ENCODE data around the gene MET. TPM values are rescaled to one million over a fixed set of nuclear protein-coding genes. Genes with fewer than 3 reads are reported as not detected.

MET gene
- total RNA-seq, 1 donor from 2014 or later, result 161 TPM

- no peaks in the 10 kb centered on the region for H3K27me3 ChIP-seq (ENCODE audit: control insufficient read depth, insufficient read depth, low read length)
- TF ChIP-seq CTCF (IDR thresholded peaks at IDR 0.05; ENCODE audit: insufficient read depth, low read length, poor library complexity, severe bottlenecking), result no peak
- DNase-seq (ENCODE audit: low read depth), result no peak
- no peak overlapping the region for H3K4me3 ChIP-seq (ENCODE audit: low read depth, low read length)
- no peaks in the 10 kb centered on the region for H3K36me3 ChIP-seq (ENCODE audit: control insufficient read depth, insufficient read depth, low read length)
Measured at GRCh38 chr7:116708248-116708647, 36.3 kb downstream of the MET start.

GRCh38 chr7:116708861-116709260 lies 36.9 kb downstream of the MET start:
- no peak overlapping the region for H3K4me3 ChIP-seq (ENCODE audit: low read depth, low read length)
- H3K36me3 ChIP-seq (ENCODE audit: control insufficient read depth, insufficient read depth, low read length), result no peaks in the 10 kb centered on the region
- H3K27me3 ChIP-seq (ENCODE audit: control insufficient read depth, insufficient read depth, low read length), result no peaks in the 10 kb centered on the region
- DNase-seq (ENCODE audit: low read depth), result no peak
- no peak for TF ChIP-seq CTCF (IDR thresholded peaks at IDR 0.05; ENCODE audit: insufficient read depth, low read length, poor library complexity, severe bottlenecking)

GRCh38 chr7:116709336-116709735 lies 37.3 kb downstream of the MET start:
- no peaks in the 10 kb centered on the region for H3K36me3 ChIP-seq (ENCODE audit: control insufficient read depth, insufficient read depth, low read length)
- H3K4me3 ChIP-seq (ENCODE audit: low read depth, low read length), result no peak overlapping the region
- DNase-seq (ENCODE audit: low read depth), result no peak
- TF ChIP-seq CTCF (IDR thresholded peaks at IDR 0.05; ENCODE audit: insufficient read depth, low read length, poor library complexity, severe bottlenecking), result no peak
- no peaks in the 10 kb centered on the region for H3K27me3 ChIP-seq (ENCODE audit: control insufficient read depth, insufficient read depth, low read length)

GRCh38 chr7:116710764-116711452 lies 38.9 kb downstream of the MET start:
- no peaks in the 10 kb centered on the region for H3K27me3 ChIP-seq (ENCODE audit: control insufficient read depth, insufficient read depth, low read length)
- H3K4me3 ChIP-seq (ENCODE audit: low read depth, low read length), result no peak overlapping the region
- H3K36me3 ChIP-seq (ENCODE audit: control insufficient read depth, insufficient read depth, low read length), result no peaks in the 10 kb centered on the region
- no peak for DNase-seq (ENCODE audit: low read depth)
- TF ChIP-seq CTCF (IDR thresholded peaks at IDR 0.05; ENCODE audit: insufficient read depth, low read length, poor library complexity, severe bottlenecking), result no peak

- H3K4me3 ChIP-seq (ENCODE audit: low read depth, low read length), result no peak overlapping the region
- no peaks in the 10 kb centered on the region for H3K27me3 ChIP-seq (ENCODE audit: control insufficient read depth, insufficient read depth, low read length)
- DNase-seq (ENCODE audit: low read depth), result no peak
- no peaks in the 10 kb centered on the region for H3K36me3 ChIP-seq (ENCODE audit: control insufficient read depth, insufficient read depth, low read length)
- no peak for TF ChIP-seq CTCF (IDR thresholded peaks at IDR 0.05; ENCODE audit: insufficient read depth, low read length, poor library complexity, severe bottlenecking)
Measured at GRCh38 chr7:116711790-116712189, 39.8 kb downstream of the MET start.

GRCh38 chr7:116713500-116713899 lies 41.5 kb downstream of the MET start:
- no peaks in the 10 kb centered on the region for H3K36me3 ChIP-seq (ENCODE audit: control insufficient read depth, insufficient read depth, low read length)
- no peak for TF ChIP-seq CTCF (IDR thresholded peaks at IDR 0.05; ENCODE audit: insufficient read depth, low read length, poor library complexity, severe bottlenecking)

More at GRCh38 chr7:116713500-116713899, 41.5 kb downstream of the MET start:
- H3K4me3 ChIP-seq (ENCODE audit: low read depth, low read length), result no peak overlapping the region
- no peaks in the 10 kb centered on the region for H3K27me3 ChIP-seq (ENCODE audit: control insufficient read depth, insufficient read depth, low read length)
- no peak for DNase-seq (ENCODE audit: low read depth)
